ENCODE data around the gene MLXIP.
"Not testable (repeated sequence)": the region's sequence is repeated elsewhere in the genome, so short reads cannot be mapped to it uniquely, and the experiment has no call there.

The MLXIP gene

DNA sequence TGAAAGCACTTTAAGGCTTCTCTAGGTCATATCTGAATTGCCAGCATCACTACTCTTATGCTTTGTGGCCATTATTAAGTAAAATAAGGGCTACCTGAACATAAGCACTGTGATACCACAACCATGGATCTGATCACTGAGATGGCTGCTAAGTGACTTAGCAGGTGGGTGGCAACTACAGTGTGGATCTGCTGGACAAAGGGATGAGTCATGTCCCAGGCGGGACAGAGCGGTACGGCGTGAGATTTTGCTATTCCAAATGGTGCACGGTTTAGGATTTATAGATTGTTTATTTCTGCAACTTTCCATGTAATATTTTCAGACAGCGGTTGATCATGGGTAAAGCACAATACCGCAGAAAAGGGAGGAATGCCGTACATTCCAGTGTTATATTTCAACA lies 39.4 kb downstream of the MLXIP start:
- peaks cover 10% of the 10 kb centered on the region; the same call in 1 of the 2 replicates for H3K36me3 ChIP-seq (ENCODE audit: insufficient read depth, low read length)
- no peak overlapping the region for H3K9ac ChIP-seq (ENCODE audit: low read depth, low read length, poor library complexity, severe bottlenecking)
- no peaks in the 10 kb centered on the region for H3K9me3 ChIP-seq (ENCODE audit: insufficient read depth, low read depth, low read length)
- H3K4me2 ChIP-seq (ENCODE audit: low read depth, low read length, poor library complexity, severe bottlenecking): no peak overlapping the region
- no peak overlapping the region for H2AFZ ChIP-seq (ENCODE audit: low read length)
- no peak overlapping the region for H3K4me3 ChIP-seq (ENCODE audit: low read length, poor library complexity, severe bottlenecking)
- H4K20me1 ChIP-seq (ENCODE audit: insufficient read depth, low read length, poor library complexity, severe bottlenecking): peaks cover 2% of the 10 kb centered on the region
- H3F3A ChIP-seq (ENCODE audit: low read depth): no peaks in the 10 kb centered on the region
- no peaks in the 10 kb centered on the region for H3K9me2 ChIP-seq (replicated peaks; ENCODE audit: low read depth, low read length)
- H3K27me3 ChIP-seq (ENCODE audit: insufficient read depth, low read length, poor library complexity, severe bottlenecking): no peaks in the 10 kb centered on the region
- TF ChIP-seq, protein P1, sequence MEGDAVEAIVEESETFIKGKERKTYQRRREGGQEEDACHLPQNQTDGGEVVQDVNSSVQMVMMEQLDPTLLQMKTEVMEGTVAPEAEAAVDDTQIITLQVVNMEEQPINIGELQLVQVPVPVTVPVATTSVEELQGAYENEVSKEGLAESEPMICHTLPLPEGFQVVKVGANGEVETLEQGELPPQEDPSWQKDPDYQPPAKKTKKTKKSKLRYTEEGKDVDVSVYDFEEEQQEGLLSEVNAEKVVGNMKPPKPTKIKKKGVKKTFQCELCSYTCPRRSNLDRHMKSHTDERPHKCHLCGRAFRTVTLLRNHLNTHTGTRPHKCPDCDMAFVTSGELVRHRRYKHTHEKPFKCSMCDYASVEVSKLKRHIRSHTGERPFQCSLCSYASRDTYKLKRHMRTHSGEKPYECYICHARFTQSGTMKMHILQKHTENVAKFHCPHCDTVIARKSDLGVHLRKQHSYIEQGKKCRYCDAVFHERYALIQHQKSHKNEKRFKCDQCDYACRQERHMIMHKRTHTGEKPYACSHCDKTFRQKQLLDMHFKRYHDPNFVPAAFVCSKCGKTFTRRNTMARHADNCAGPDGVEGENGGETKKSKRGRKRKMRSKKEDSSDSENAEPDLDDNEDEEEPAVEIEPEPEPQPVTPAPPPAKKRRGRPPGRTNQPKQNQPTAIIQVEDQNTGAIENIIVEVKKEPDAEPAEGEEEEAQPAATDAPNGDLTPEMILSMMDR (conservative IDR thresholded peaks at IDR 0.05; ENCODE audit: low read length): no peak
- no peak for TF ChIP-seq EZH2phosphoT487 (IDR thresholded peaks at IDR 0.05; ENCODE audit: borderline replicate concordance)
- H3K4me1 ChIP-seq (ENCODE audit: insufficient read depth, low read length, poor library complexity, severe bottlenecking): no peaks in the 10 kb centered on the region
- H3K79me2 ChIP-seq (ENCODE audit: insufficient read depth, low read length): peaks cover 39% of the 10 kb centered on the region; the same call in 1 of the 2 replicates

DNA sequence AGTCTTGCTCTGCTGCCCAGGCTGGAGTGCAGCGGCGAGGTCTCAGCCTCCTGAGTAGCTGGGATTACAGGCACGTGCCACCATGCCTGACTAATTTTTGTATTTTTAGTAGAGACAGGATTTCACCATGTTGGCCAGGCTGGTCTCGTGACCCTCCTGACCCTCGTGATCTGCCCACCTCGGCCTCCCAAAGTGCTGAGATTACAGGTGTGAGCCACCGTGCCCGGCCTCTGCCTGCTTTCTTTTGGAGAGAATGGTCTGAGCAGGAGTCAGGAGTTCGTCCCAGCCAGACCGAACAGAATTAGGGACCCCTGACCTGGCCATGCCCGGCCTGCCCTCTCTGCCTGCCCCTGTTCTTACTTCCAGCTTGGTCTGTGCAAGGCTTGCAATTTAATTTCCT lies 42.8 kb downstream of the MLXIP start:
- H4K20me1 ChIP-seq (ENCODE audit: insufficient read depth, low read length, poor library complexity, severe bottlenecking); H3K9me3 ChIP-seq (ENCODE audit: insufficient read depth, low read depth, low read length); H3F3A ChIP-seq (ENCODE audit: low read depth); H2AFZ ChIP-seq (ENCODE audit: low read length); H3K9me2 ChIP-seq (replicated peaks; ENCODE audit: low read depth, low read length); H3K4me2 ChIP-seq (ENCODE audit: low read depth, low read length, poor library complexity, severe bottlenecking); H3K36me3 ChIP-seq (ENCODE audit: insufficient read depth, low read length); H3K4me1 ChIP-seq (ENCODE audit: insufficient read depth, low read length, poor library complexity, severe bottlenecking); H3K9ac ChIP-seq (ENCODE audit: low read depth, low read length, poor library complexity, severe bottlenecking); H3K4me3 ChIP-seq (ENCODE audit: low read length, poor library complexity, severe bottlenecking); H3K27me3 ChIP-seq (ENCODE audit: insufficient read depth, low read length, poor library complexity, severe bottlenecking): not testable (repeated sequence)
- peaks cover 52% of the 10 kb centered on the region for H3K79me2 ChIP-seq (ENCODE audit: insufficient read depth, low read length)

DNA sequence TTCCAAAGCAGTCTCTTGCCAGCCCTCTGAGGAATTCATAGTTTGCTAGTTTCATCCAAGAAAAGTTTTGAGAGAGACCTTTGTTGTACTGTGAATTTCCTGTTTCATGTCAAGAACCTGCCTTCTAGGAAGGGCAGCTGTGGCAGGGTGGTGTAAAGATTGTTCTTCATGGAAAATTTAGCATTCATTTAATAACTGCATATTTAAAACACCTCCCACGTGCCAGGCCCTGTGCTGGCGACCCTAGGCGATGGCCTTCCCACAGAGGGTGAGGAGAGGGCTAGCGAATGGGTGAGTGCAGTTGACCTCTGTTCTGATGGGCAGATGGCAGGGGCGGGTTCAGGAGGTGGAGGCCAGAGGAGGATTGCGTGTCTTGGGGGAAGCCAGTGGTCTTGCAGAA lies 43.2 kb downstream of the MLXIP start:
- Histone ChIP-seq H3K36me3 (ENCODE audit: insufficient read depth, low read length) (peaks cover 10% of the 10 kb centered on the region; the same call in 1 of the 2 replicates), H3K27me3 (ENCODE audit: insufficient read depth, low read length, poor library complexity, severe bottlenecking) (no peaks in the 10 kb centered on the region), H3K4me1 (ENCODE audit: insufficient read depth, low read length, poor library complexity, severe bottlenecking) (no peaks in the 10 kb centered on the region), H3K4me2 (ENCODE audit: low read depth, low read length, poor library complexity, severe bottlenecking) (no peak overlapping the region), H3F3A (ENCODE audit: low read depth) (no peaks in the 10 kb centered on the region), H3K79me2 (ENCODE audit: insufficient read depth, low read length) (peaks cover 50% of the 10 kb centered on the region), H4K20me1 (ENCODE audit: insufficient read depth, low read length, poor library complexity, severe bottlenecking) (peaks cover 4% of the 10 kb centered on the region), H3K4me3 (ENCODE audit: low read length, poor library complexity, severe bottlenecking) (no peak overlapping the region), H2AFZ (ENCODE audit: low read length) (no peak overlapping the region), H3K9ac (ENCODE audit: low read depth, low read length, poor library complexity, severe bottlenecking) (no peak overlapping the region), H3K9me2 (replicated peaks; ENCODE audit: low read depth, low read length) (no peaks in the 10 kb centered on the region), H3K9me3 (ENCODE audit: insufficient read depth, low read depth, low read length) (no peaks in the 10 kb centered on the region)
- TF ChIP-seq, protein P1 (conservative IDR thresholded peaks at IDR 0.05; ENCODE audit: low read length): no peak
- no peak for TF ChIP-seq EZH2phosphoT487 (IDR thresholded peaks at IDR 0.05; ENCODE audit: borderline replicate concordance)

DNA sequence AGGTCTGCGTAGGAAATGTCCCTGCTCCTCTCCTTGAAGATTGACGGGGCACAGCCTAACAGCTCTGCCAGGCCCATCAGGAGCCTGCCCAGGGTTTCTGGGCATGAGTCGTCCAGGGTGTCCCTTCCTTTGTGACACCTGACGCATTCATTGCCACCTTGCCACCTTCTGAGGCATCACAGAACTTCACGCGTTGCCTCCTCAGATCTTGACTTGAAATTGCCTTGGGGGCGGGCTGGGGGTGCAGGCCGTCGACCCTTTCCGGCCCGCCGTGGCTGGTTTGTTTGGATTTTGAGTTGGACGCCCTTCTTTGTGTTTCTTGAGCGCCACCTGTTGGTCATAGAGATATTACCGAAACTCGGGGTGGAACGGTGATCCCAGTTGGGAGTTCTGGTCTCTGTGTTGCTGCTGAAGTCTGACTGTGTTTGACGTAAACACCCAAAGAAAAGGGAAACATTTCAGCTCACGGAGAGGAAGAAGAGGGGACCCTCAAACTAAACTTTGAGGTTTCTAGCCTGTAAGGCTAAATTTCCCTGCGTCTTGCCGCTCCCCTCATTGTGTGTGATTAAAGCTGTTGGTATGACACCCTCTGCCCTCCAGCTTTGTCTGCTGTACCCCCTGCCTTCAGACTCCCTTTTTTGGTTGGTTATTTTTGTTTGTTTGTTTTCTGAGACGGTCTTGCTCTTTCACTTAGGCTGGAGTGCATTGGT lies 44.6 kb downstream of the MLXIP start:
- H3K9ac ChIP-seq (ENCODE audit: low read depth, low read length, poor library complexity, severe bottlenecking): no peak overlapping the region
- H3K4me3 ChIP-seq (ENCODE audit: low read length, poor library complexity, severe bottlenecking): no peak overlapping the region
- H3K79me2 ChIP-seq (ENCODE audit: insufficient read depth, low read length): peaks cover 41% of the 10 kb centered on the region
- no peaks in the 10 kb centered on the region for H3K9me2 ChIP-seq (replicated peaks; ENCODE audit: low read depth, low read length)
- H2AFZ ChIP-seq (ENCODE audit: low read length): no peak overlapping the region
- no peak for TF ChIP-seq EZH2phosphoT487 (IDR thresholded peaks at IDR 0.05; ENCODE audit: borderline replicate concordance)
- TF ChIP-seq, protein P1 (conservative IDR thresholded peaks at IDR 0.05; ENCODE audit: low read length): peak; percentile 89
- no peaks in the 10 kb centered on the region for H3K9me3 ChIP-seq (ENCODE audit: insufficient read depth, low read depth, low read length)
- H3K27me3 ChIP-seq (ENCODE audit: insufficient read depth, low read length, poor library complexity, severe bottlenecking): no peaks in the 10 kb centered on the region
- no peak overlapping the region for H3K4me2 ChIP-seq (ENCODE audit: low read depth, low read length, poor library complexity, severe bottlenecking)
- H4K20me1 ChIP-seq (ENCODE audit: insufficient read depth, low read length, poor library complexity, severe bottlenecking): peaks cover 6% of the 10 kb centered on the region
- H3F3A ChIP-seq (ENCODE audit: low read depth): no peaks in the 10 kb centered on the region
- H3K36me3 ChIP-seq (ENCODE audit: insufficient read depth, low read length): peaks cover 11% of the 10 kb centered on the region; the same call in 1 of the 2 replicates
- H3K4me1 ChIP-seq (ENCODE audit: insufficient read depth, low read length, poor library complexity, severe bottlenecking): no peaks in the 10 kb centered on the region

Measured in Loucy (cell line).